OCI-LY1 (cell line): ENCODE results near the gene ACTN2.

Source experiments
- EZH2 ChIP-seq: fragments of 200-600 bp; sonication (generic), shearing (Covaris generic); IDR thresholded peaks from 2 replicates; pipeline ENCODE4 v1.8.0; 2017; ENCODE audit warnings: borderline replicate concordance, mixed run types, mild to moderate bottlenecking, antibody characterized with exemption, low read length, moderate library complexity, mixed read lengths
- TF ChIP-seq, protein P1 (sequence below): fragments of 200-600 bp; sonication (generic), shearing (Covaris generic); IDR thresholded peaks from 2 replicates; pipeline ENCODE4 v1.5.1; 2017; ENCODE audit warnings: mild to moderate bottlenecking, antibody characterized with exemption, low read length, moderate library complexity, mixed read lengths

GRCh38 chr1:236761397-236762132 is 75.3 kb downstream of the ACTN2 start:
- TF ChIP-seq, protein P1, sequence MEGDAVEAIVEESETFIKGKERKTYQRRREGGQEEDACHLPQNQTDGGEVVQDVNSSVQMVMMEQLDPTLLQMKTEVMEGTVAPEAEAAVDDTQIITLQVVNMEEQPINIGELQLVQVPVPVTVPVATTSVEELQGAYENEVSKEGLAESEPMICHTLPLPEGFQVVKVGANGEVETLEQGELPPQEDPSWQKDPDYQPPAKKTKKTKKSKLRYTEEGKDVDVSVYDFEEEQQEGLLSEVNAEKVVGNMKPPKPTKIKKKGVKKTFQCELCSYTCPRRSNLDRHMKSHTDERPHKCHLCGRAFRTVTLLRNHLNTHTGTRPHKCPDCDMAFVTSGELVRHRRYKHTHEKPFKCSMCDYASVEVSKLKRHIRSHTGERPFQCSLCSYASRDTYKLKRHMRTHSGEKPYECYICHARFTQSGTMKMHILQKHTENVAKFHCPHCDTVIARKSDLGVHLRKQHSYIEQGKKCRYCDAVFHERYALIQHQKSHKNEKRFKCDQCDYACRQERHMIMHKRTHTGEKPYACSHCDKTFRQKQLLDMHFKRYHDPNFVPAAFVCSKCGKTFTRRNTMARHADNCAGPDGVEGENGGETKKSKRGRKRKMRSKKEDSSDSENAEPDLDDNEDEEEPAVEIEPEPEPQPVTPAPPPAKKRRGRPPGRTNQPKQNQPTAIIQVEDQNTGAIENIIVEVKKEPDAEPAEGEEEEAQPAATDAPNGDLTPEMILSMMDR, result no peak
- no peak for TF ChIP-seq EZH2
